Ramos (cell line): ENCODE measurements around the gene DNAJC13.

Experiments used
- in situ Hi-C: fragments of 300-500 bp; cut with MboI; formaldehyde crosslinking; loops from one replicate; pipeline ENCODE4 v1.14.3; 2022; ENCODE audit warnings: low sequenced_read_pairs; ENCODE audit not compliant: unreplicated experiment

DNAJC13 gene

GRCh38 chr3:132448216-132448961 is 31.1 kb downstream of the DNAJC13 start:
- in situ Hi-C loops: no loop called here

DNA sequence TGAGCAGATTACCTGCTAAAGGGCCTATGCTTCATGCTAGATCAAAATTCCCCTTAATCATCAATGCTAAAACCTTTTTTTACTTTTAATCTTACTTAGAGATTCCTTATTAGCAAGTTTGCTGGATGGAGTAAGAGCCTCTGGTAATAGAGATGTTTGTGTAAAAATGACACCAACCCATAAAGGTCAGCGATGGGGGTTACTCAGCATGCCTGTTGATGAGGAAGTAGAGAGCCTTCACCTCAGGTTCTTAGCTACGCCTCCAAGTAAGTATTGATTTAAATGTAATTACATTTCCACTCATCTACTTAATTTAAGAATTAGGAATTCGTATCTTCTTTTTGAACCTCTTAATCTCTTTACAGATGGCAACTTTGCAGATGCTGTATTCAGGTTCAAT is 38.8 kb downstream of the DNAJC13 start:
- in situ Hi-C loops: no loop called here

DNA sequence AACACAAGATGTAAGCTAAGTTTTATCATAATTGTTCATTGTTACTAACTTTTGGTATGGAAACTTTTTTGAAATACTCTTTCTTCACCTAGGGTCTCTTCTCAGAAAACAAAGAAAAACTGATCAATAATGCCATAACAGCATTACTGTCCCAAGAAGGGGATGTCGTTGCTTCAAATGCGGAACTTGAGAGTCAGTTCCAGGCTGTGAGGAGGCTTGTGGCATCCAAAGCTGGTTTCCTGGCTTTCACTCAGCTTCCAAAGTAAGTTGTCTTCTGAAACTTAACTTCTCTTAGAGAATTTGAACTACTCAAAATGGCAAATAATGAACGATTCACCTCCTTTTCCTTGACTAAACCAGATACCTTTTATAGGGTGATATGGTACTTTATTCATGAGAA is 39.3 kb downstream of the DNAJC13 start:
- in situ Hi-C loops: no loop called here

DNA sequence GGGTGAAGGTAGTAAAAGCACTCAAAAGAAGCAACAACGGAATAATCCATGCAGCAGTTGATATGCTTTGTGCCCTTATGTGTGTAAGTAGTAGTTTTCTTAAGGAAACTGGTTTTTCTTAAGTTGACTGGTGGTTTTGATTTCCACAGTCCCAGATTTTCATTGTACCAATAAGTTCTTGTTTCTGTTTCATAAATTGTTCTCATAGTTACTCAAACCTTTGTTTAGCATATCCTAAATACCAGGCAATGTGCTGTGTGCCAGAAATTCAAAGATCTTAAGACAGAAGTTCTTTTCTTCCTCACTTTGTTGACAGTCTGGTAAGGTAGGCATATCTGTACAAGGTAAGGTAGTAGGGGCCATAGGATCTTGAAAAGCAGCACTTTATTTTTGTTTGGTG is 40.0 kb downstream of the DNAJC13 start:
- in situ Hi-C loops: no loop called here

GRCh38 chr3:132459551-132459950 is 42.2 kb downstream of the DNAJC13 start:
- in situ Hi-C loops: no loop called here

- in situ Hi-C loops: no loop called here
These were observed 44.2 kb downstream of the DNAJC13 start for GRCh38 chr3:132461544-132461943.

DNA sequence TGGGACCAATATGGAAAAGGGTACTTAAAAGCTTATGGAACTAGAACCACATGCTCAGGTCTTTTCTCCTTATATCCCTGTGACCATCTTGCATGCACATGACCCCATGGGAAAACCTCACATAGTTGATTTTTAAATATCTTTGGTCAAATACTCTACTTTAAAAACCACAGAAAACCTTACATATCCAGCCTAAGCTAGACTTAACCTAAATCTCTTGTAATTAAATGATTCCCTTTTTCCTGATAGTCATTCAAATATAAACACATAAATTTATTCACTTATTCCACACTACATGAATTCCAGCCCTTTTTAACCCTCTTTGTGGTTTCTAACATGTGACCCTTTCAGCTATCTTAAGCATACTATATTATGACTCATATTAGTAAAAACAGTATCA is 46.8 kb downstream of the DNAJC13 start:
- in situ Hi-C loops: no loop called here

- in situ Hi-C loops: no loop called here
These were observed 52.0 kb downstream of the DNAJC13 start for GRCh38 chr3:132469326-132469725.

GRCh38 chr3:132486099-132486498 is 68.8 kb downstream of the DNAJC13 start:
- in situ Hi-C loops: no loop called here

GRCh38 chr3:132488151-132488550 is 70.8 kb downstream of the DNAJC13 start:
- in situ Hi-C loops: no loop called here

DNA sequence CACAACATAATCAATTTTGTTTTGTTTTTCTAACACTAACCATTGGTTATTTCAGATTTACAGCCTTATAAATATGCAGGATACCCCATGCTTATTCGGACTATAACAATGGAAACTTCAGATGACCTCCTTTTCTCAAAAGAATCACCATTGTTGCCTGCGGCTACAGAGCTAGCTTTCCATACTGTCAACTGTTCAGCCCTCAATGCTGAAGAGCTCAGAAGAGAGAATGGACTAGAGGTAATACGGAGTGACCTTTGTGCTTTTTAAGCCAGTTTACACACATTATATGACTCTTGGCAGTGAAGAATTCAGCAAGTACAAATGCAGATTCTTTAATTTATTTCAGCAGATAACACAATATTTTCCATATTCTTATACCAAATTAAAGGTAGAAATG is 81.8 kb downstream of the DNAJC13 start:
- in situ Hi-C loops: no loop called here

- in situ Hi-C loops: no loop called here
These were observed 86.3 kb downstream of the DNAJC13 start for GRCh38 chr3:132503559-132503958.

DNA sequence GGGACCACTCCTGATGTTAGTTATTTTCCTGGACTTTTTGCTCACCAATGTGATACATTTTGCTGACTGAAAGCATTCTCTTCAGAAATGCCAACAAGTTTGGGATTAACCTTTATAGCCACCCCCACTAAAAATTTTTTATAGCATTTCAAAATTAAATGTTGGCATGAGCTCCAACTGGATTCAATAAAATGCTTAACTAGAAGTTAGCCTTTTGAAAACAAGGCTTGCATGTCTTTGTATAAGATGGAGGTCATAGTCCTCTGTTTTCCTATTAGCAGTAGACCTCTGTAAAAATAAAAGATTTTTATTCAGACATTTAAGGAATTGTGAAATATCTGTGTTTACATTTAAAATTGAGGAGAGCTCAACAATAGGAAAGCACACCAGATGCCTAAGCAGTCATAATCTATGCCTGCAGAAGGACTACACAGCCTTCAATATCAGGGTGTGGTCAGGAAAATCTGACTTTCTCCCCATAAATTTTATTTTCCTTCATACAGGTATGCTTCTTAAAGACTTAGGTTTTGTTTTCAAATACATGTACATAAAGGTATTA is 87.2 kb downstream of the DNAJC13 start:
- in situ Hi-C loops: no loop called here

GRCh38 chr3:132507657-132508056 is 90.4 kb downstream of the DNAJC13 start:
- in situ Hi-C loops: no loop called here

DNA sequence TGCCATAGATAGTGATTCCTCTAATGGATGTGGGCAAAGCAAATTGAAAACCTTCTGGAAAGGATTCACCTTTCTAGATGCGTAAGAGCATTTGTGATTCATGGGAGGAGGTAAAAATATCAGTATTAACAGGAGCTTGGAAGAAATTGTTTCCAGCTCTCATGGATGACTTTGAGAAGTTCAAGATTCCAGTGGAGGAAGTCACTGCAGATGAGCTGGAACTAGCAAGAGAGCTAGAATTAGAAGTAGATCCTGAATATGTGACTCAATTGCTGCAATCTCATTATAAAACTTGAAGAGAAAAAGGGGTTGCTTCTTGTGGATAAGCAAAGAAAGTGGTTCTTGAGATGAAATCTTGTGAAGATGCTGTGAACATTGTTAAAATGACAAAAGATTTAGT is 91.8 kb downstream of the DNAJC13 start:
- in situ Hi-C loops: no loop called here

GRCh38 chr3:132509506-132509905 is 92.2 kb downstream of the DNAJC13 start:
- in situ Hi-C loops: no loop called here

GRCh38 chr3:132513057-132513456 is 95.8 kb downstream of the DNAJC13 start:
- in situ Hi-C loops: no loop called here

GRCh38 chr3:132517311-132517710 is 100.0 kb downstream of the DNAJC13 start:
- in situ Hi-C loops: no loop called here

- in situ Hi-C loops: no loop called here
These were observed 102.6 kb downstream of the DNAJC13 start for GRCh38 chr3:132519914-132520313.

DNA sequence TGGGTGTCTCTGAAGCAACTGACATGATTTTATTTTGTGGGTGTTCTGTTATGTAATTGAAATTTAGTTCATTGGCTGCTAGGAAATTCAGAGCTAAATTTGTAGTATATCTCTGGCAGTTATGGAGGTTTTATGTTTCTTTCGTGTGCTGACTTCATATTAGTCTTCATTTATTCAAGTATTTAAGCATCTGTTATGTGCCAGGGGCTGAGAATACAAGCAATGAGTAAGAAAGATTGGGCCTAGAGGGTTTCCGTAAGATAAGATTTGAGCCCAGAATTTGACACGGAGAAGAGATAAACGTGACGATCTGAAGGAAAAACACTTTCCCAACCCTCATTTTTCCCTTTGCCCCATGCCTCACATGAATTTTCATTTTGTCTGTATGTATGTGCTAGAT is 104.6 kb downstream of the DNAJC13 start:
- in situ Hi-C loops: no loop called here

GRCh38 chr3:132522353-132522752 is 105.1 kb downstream of the DNAJC13 start:
- in situ Hi-C loops: no loop called here

DNA sequence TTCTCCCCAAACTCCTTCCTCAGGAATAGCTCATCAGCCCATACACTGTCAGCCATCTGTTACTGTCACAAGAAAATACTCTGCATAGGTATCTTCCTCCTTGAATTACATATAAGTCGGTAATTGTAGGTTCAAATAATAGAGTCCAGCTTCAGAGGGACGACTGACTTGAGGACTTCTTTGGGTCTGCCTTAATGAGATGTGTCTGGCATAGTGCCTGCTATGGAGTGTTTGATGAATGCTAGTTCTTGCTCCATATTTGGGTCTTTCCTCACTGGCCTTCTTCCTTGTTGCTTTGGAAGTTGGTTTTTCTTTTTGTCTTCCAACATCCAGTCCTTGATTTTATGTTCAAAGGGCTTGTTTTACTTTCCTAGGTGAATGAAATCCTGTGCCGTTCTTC is 113.3 kb downstream of the DNAJC13 start:
- in situ Hi-C loops: no loop called here
